Mononuclear cell (primary cell): Measurements from ENCODE around the gene NTN1. TPM values are rescaled to one million over a fixed set of nuclear protein-coding genes. Genes with fewer than 3 reads are reported as not detected.

Source experiments
- H3K27me3 ChIP-seq: 2 replicates; pipeline ENCODE4 v1.6.0; 2011; ENCODE audit warnings: low read length, control low read depth; ENCODE audit not compliant: insufficient read depth
- H3K4me1 ChIP-seq: 2 replicates; pipeline ENCODE4 v1.5.1; 2011; ENCODE audit warnings: mild to moderate bottlenecking, low read length, control low read depth; ENCODE audit not compliant: insufficient read depth
- H3K4me3 ChIP-seq: 2 replicates; pipeline ENCODE4 v1.5.1; 2011; ENCODE audit warnings: mild to moderate bottlenecking, low read length, moderate library complexity
- H3K9me3 ChIP-seq: 2 replicates; pipeline ENCODE4 v1.5.1; 2011; ENCODE audit warnings: low read depth, mild to moderate bottlenecking, control low read depth, low read length
- total RNA-seq: library from RNA; depleted of rRNA; stranded (reverse); fragments of >200 nt; gene quantifications from one replicate; pipeline ENCODE4 v1.2.3, GENCODE V29; 2012

The NTN1 gene
- total RNA-seq, 1 donor, result 0.21 TPM

DNA sequence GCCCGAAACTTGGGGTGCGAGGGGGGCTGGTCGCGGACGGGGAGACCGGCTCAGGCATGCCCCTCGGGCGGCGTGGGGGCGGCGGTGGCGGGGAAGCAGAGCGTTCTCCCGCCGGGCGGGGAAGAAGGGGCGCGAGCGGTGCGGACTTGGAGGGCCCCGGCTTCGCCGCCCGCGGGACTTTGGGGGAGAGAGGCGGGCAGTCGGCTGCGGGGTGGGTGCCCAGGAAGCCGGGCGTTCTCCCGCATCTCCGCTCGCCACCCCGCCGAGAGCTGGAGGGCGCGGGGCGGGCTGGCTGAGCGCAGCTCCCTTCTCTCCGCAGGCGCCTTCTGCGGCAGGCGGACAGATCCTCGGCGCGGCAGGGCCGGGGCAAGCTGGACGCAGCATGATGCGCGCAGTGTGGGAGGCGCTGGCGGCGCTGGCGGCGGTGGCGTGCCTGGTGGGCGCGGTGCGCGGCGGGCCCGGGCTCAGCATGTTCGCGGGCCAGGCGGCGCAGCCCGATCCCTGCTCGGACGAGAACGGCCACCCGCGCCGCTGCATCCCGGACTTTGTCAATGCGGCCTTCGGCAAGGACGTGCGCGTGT is 772 bp downstream of the NTN1 start:
- Histone ChIP-seq H3K27me3 (peaks cover 82% of the 10 kb centered on the region), H3K4me1 (peaks cover 29% of the 10 kb centered on the region), H3K4me3 (peak overlapping the region; percentile 25), H3K9me3 (no peaks in the 10 kb centered on the region)

- H3K9me3 ChIP-seq, result no peaks in the 10 kb centered on the region
- no peak overlapping the region for H3K4me3 ChIP-seq
- H3K4me1 ChIP-seq, result peaks cover 29% of the 10 kb centered on the region
- peaks cover 79% of the 10 kb centered on the region for H3K27me3 ChIP-seq
Observed at GRCh38 chr17:9022573-9023391, 1.5 kb downstream of the NTN1 start.

DNA sequence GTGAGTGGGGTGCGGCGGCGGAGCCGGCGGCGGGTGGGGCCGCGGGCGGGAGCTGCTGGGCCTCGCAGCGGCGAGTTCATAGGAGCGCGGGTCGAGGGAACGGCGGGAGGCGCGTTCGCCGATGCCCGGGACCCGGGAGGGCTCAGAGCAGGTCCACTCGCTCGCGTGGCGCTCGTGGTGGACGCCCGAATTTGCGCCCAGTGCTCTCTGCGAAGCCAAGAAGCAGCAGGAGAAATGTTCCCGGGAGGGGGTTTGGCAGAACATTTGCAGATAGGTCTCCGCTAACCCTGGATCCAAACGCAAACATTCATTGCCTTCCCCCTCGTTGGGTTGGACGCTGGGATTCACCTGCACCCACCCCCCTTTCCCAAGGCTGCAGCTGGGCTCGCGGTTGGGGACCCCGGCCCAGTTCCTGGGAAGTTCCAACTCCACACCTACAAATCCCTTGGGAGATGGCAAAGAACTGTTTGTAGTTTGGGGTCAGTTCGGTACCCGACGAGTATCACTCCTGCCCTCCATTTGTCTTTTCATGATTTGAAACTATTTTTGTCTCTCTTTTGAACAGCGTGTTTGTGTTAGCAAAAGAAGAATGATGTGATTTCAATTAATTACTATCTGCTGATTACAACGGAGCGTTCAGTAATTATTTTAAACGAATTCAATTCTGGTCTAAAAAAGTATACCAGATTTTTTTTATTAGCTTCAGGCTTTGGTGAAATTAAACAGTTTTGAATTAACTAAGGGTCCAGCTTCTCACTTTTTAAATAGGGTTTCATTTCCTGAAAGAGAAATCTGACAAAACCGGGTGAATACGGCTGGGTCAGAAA is 2.3 kb downstream of the NTN1 start:
- H3K4me1 ChIP-seq, result peaks cover 29% of the 10 kb centered on the region
- H3K9me3 ChIP-seq, result no peaks in the 10 kb centered on the region
- H3K4me3 ChIP-seq, result no peak overlapping the region
- peaks cover 75% of the 10 kb centered on the region for H3K27me3 ChIP-seq

- peaks cover 70% of the 10 kb centered on the region for H3K27me3 ChIP-seq
- H3K4me3 ChIP-seq, result no peak overlapping the region
- no peaks in the 10 kb centered on the region for H3K9me3 ChIP-seq
- H3K4me1 ChIP-seq, result peaks cover 29% of the 10 kb centered on the region
Observed at GRCh38 chr17:9024497-9024896, 3.2 kb downstream of the NTN1 start.

DNA sequence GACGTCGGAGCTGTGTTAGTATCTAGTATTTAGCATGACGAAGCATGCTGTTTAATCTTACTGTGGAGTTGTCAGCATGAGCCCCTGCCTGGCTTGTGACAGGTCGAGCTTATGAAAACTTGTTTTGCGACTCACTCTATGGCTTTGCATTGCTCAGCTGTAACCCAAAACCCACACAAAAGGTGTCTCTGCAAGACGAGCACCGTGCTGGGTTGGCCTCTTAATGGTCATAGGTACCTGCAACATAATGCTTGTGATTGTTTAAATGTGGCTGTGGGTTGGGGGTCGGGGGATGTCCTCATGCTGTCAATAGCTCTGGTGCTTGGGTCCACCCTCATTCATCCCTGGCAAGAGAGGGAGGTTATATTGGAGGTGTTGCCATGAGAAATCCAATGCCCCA is 5.4 kb downstream of the NTN1 start:
- no peaks in the 10 kb centered on the region for H3K9me3 ChIP-seq
- H3K27me3 ChIP-seq, result peaks cover 56% of the 10 kb centered on the region
- H3K4me1 ChIP-seq, result peaks cover 20% of the 10 kb centered on the region
- no peak overlapping the region for H3K4me3 ChIP-seq

DNA sequence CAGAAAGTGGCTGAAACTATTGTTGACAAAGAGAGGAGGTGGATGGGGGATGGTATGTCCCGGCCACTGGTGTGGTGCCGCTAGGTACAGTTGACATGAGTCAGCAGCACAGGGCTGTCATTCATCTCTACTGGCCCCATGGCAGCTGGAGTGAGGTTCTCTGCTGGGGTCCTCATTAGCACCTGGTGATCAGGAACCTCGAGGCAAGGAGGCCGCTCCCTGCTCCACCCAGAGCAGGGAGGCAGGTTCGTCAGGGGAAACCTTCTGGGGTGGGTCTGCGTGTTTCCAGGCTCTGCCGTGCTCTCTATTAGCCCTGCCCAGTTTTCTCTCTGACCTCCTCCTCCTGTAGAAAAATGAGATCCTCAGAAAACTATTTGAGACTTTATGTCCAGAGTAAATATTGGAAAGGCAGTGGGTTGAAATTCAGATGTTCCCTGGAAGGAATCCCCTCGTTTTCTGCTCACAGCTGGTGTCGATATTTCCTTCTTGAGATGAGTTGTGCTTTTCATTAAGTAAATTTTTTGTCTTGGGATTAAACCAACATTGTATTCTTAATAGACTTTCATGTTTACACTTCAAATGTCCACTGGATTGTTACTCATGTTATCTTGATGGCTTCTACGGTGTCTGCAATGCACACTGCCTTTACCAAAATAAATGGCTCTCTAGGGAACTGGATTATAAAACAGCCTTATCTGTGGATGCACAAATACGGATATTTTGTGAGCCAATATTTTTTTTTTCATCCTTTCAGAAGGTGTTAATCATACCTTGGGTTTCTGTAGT is 7.1 kb downstream of the NTN1 start:
- no peak overlapping the region for H3K4me3 ChIP-seq
- H3K4me1 ChIP-seq, result peaks cover 3% of the 10 kb centered on the region
- no peaks in the 10 kb centered on the region for H3K9me3 ChIP-seq
- H3K27me3 ChIP-seq, result peaks cover 43% of the 10 kb centered on the region

- H3K4me1 ChIP-seq, result no peaks in the 10 kb centered on the region
- H3K4me3 ChIP-seq, result no peak overlapping the region
- H3K27me3 ChIP-seq, result peaks cover 36% of the 10 kb centered on the region
- no peaks in the 10 kb centered on the region for H3K9me3 ChIP-seq
Observed at GRCh38 chr17:9028988-9029570, 7.8 kb downstream of the NTN1 start.

DNA sequence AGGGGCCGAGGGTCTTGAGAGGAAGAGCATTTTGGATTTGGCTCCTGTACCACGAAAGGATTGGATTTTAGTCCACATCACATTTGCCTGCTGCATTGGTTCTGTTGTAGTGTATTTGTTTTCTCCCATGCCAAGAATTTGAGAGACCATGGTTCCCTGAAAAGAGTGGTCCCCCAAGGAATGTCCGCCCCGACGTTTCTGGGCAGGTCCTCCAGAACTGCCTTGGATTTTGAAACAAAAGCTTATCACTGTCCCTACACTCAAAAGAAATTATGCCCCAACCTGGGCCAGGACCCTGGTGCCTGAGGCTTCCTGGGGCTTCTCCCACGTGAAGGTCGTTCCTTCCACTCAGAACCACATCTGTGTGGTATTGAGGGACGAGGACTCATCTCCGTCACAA is 10.8 kb downstream of the NTN1 start:
- Histone ChIP-seq H3K4me3 (no peak overlapping the region), H3K27me3 (peaks cover 6% of the 10 kb centered on the region), H3K9me3 (no peaks in the 10 kb centered on the region), H3K4me1 (no peaks in the 10 kb centered on the region)

GRCh38 chr17:9032583-9032982 is 11.3 kb downstream of the NTN1 start:
- Histone ChIP-seq H3K4me1 (no peaks in the 10 kb centered on the region), H3K4me3 (no peak overlapping the region), H3K27me3 (peaks cover 3% of the 10 kb centered on the region), H3K9me3 (no peaks in the 10 kb centered on the region)

GRCh38 chr17:9035249-9035648 is 13.9 kb downstream of the NTN1 start:
- Histone ChIP-seq H3K4me3 (no peak overlapping the region), H3K4me1 (no peaks in the 10 kb centered on the region), H3K27me3 (no peaks in the 10 kb centered on the region), H3K9me3 (peaks cover 6% of the 10 kb centered on the region)

DNA sequence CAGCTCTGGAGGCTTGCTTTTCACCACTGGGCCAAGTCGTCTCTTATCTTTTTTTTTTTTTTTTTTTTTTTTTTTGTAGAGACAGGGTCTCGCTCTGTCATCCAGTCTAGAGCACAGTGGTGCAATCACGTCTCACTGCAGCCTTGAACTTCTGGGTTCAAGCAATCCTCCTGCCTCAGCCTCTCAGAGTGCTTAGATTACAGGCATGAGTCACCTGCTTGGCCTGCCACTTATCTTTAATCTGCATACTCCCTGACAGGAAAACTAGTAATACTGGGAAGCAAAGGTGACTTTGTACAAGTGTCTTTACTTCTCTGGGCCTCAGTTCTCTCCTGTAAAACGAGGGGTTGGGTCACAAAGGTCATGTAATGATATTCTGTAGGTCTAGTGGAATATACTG is 15.0 kb downstream of the NTN1 start:
- Histone ChIP-seq H3K4me3 (no peak overlapping the region), H3K9me3 (peaks cover 6% of the 10 kb centered on the region), H3K27me3 (no peaks in the 10 kb centered on the region), H3K4me1 (no peaks in the 10 kb centered on the region)

DNA sequence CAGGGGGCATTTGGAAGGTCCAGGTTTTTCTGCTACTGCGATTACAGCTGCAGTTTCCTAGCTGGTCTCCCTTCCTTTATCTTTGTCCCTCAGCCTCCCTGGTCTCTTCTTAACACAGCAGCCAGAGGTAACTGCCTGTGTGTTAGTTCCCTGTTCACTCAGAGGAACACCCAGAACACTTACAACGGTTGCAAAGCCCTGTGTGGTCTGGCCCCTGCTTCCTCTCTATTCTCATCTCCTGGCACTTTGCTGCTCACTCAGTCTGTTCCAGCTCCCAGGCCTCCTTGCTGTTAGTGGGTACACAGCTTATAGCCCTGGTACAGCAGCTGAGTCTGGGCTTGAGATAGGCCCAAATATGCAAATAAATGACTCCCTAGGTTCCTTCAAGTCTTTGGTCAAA is 16.4 kb downstream of the NTN1 start:
- H3K4me3 ChIP-seq, result no peak overlapping the region
- no peaks in the 10 kb centered on the region for H3K4me1 ChIP-seq
- peaks cover 6% of the 10 kb centered on the region for H3K9me3 ChIP-seq
- no peaks in the 10 kb centered on the region for H3K27me3 ChIP-seq

DNA sequence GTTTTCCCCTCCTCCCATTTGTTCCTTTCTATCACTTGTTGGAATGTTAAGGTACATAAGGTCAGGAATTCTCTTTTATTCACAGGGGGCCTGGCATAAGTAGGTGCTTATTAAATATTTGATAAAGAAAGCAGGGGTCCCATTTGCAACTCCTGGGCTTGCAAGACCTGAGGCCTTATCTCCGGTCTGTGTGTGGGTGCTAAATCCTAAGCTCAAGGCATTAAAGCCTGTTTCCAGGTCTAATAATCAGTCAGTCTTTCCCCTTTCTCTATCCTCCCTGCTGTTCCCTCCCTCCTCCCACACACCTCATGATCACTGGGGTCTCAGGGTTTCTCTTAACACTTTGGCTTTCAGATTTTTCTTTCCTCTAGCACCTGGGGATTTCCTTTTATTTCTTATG is 17.1 kb downstream of the NTN1 start:
- no peaks in the 10 kb centered on the region for H3K4me1 ChIP-seq
- H3K4me3 ChIP-seq, result no peak overlapping the region
- H3K27me3 ChIP-seq, result no peaks in the 10 kb centered on the region
- peaks cover 6% of the 10 kb centered on the region for H3K9me3 ChIP-seq

DNA sequence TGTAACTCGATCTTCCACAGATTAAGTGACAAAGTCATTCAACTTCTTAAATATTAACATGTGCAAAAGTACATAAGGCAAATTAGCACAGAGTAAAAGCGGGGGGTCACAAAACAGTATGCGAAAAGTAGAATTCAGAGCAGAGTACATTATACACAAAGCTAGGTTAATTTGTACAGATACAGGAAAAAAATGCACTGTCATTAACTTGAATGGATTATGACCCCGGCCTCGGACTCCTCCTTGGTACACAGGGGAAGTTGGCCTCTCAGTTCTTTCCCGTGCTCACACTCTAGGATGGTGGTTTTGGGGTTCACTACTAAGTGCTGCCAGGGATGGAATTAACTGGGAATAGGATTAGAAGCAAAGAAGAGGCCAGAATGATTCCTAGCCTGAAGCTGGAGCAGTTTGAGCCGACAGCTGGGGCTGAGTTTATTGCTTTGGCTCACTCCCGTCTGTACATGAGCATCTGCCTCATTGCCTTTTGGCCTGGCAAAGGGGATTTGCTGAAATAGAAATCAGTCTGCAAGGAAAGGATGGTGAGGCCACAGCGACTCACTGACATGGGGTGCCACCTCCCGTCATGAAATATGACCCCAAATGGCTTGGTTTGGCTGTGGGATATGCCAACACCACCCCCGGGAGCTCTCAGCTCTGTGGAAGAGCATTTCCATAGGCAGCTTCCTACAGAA is 23.6 kb downstream of the NTN1 start:
- Histone ChIP-seq H3K27me3 (no peaks in the 10 kb centered on the region), H3K4me3 (no peak overlapping the region), H3K9me3 (peaks cover under 1% of the 10 kb centered on the region), H3K4me1 (no peaks in the 10 kb centered on the region)
